A673 (cell line): ENCODE measurements around the gene KDF1. TPM values are rescaled to one million over a fixed set of nuclear protein-coding genes. Genes with fewer than 3 reads are reported as not detected.

Source experiments
- BruUV-seq: library from RNA; stranded (reverse); fragments of 400-500 nt; replicated peaks from 2 replicates; lab custom pipeline; 2021; lab: Mats Ljungman, UMichigan
- CTCF ChIA-PET: fragments of 300-600 bp; sonication (Branson Sonifier 250); formaldehyde crosslinking; loops from one replicate; lab custom pipeline; 2022; ENCODE audit warnings: antibody characterized with exemption; lab: Charles Lee
- POLR2A ChIA-PET: fragments of 300-600 bp; sonication (Branson Sonifier 250); formaldehyde crosslinking; loops from one replicate; lab custom pipeline; 2022; ENCODE audit warnings: antibody characterized with exemption; ENCODE audit not compliant: low non-redundant PET; lab: Charles Lee
- DNase-seq: peaks from one replicate; pipeline ENCODE4 v3.0.0-alpha.2; 2015; ENCODE audit warnings: low spot score
- H3K27ac ChIP-seq: fragments of 200-600 bp; sonication (generic); 2 replicates; pipeline ENCODE4 v1.5.1; 2016; ENCODE audit warnings: mixed run types, low read depth, mild to moderate bottlenecking, mixed read lengths, antibody characterized with exemption, low read length; ENCODE audit not compliant: poor library complexity, severe bottlenecking
- H3K27me3 ChIP-seq: fragments of 200-600 bp; sonication (generic); replicated peaks from 2 replicates; pipeline ENCODE4 v1.6.1; 2017; ENCODE audit warnings: mixed run types, low read depth, mild to moderate bottlenecking, mixed read lengths, antibody characterized with exemption, low read length; ENCODE audit not compliant: insufficient read depth, poor library complexity
- H3K36me3 ChIP-seq: fragments of 200-600 bp; sonication (generic); 2 replicates; pipeline ENCODE4 v1.6.1; 2016; ENCODE audit warnings: mixed run types, mild to moderate bottlenecking, mixed read lengths, antibody characterized with exemption, low read length; ENCODE audit not compliant: insufficient read depth, poor library complexity, severe bottlenecking
- H3K4me1 ChIP-seq: fragments of 200-600 bp; sonication (generic); 2 replicates; pipeline ENCODE4 v1.6.1; 2017; ENCODE audit warnings: mixed run types, mild to moderate bottlenecking, mixed read lengths, antibody characterized with exemption, low read length; ENCODE audit not compliant: insufficient read depth, poor library complexity, severe bottlenecking
- H3K4me3 ChIP-seq: fragments of 200-600 bp; sonication (generic); 2 replicates; pipeline ENCODE4 v1.5.1; 2016; ENCODE audit warnings: low read depth, mixed run types, mild to moderate bottlenecking, mixed read lengths, low read length; ENCODE audit not compliant: poor library complexity, severe bottlenecking
- H3K9me3 ChIP-seq: fragments of 200-600 bp; sonication (generic); 2 replicates; pipeline ENCODE4 v1.6.1; 2016; ENCODE audit warnings: mixed run types, low read depth, mild to moderate bottlenecking, mixed read lengths, antibody characterized with exemption, low read length; ENCODE audit not compliant: poor library complexity, severe bottlenecking
- EZH2 ChIP-seq: fragments of 200-600 bp; sonication (generic); IDR thresholded peaks from 2 replicates; pipeline ENCODE4 v1.6.1; 2017; ENCODE audit warnings: borderline replicate concordance, low read depth, mild to moderate bottlenecking, mixed read lengths, antibody characterized with exemption, low read length; ENCODE audit not compliant: poor library complexity, severe bottlenecking
- intact Hi-C: fragments of 100-400 bp; cut with micrococcal nuclease; formaldehyde crosslinking; loops from one replicate; pipeline ENCODE4 v1.10.0; 2022; ENCODE audit not compliant: unreplicated experiment
- total RNA-seq: library from RNA; stranded (reverse); gene quantifications from 2 replicates; pipeline ENCODE4 v1.2.3, GENCODE V29; 2021
- TF ChIP-seq, protein P1 (sequence below): fragments of 300-800, 200-600 bp; sonication (generic); conservative IDR thresholded peaks from 2 replicates; pipeline ENCODE4 v1.5.1; 2017; ENCODE audit warnings: low read depth, mild to moderate bottlenecking, antibody characterized with exemption, low read length, moderate library complexity, mixed read lengths

KDF1 gene
- total RNA-seq, 1 experiment from 2014 or later, result not detected

DNA sequence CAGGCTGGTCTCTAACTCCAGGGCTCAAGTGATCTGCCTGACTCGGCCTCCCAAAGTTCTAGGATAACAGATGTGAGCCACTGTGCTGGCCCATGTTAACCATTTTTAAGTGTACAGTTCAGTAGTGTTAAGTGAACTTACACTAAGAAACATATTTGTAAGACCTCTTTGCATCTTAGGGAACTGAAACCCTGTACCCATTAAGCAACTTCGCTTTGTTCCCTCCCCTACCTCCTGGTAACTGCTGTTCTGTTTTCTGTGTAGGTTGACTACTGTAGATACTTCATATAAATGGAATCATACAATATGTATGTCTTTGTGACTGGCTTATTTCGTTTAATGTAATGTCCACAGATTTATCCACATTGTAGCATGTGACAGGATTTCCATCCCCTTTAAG lies 27.7 kb downstream of the KDF1 start:
- DNase-seq, result no peak
- TF ChIP-seq, protein P1, sequence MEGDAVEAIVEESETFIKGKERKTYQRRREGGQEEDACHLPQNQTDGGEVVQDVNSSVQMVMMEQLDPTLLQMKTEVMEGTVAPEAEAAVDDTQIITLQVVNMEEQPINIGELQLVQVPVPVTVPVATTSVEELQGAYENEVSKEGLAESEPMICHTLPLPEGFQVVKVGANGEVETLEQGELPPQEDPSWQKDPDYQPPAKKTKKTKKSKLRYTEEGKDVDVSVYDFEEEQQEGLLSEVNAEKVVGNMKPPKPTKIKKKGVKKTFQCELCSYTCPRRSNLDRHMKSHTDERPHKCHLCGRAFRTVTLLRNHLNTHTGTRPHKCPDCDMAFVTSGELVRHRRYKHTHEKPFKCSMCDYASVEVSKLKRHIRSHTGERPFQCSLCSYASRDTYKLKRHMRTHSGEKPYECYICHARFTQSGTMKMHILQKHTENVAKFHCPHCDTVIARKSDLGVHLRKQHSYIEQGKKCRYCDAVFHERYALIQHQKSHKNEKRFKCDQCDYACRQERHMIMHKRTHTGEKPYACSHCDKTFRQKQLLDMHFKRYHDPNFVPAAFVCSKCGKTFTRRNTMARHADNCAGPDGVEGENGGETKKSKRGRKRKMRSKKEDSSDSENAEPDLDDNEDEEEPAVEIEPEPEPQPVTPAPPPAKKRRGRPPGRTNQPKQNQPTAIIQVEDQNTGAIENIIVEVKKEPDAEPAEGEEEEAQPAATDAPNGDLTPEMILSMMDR, result no peak
- no peak for TF ChIP-seq EZH2
- H3K27me3 ChIP-seq, result no peaks in the 10 kb centered on the region
- no peak overlapping the region for H3K4me3 ChIP-seq
- H3K9me3 ChIP-seq, result no peaks in the 10 kb centered on the region
- no TSS peak for BruUV-seq
- no peaks in the 10 kb centered on the region for H3K4me1 ChIP-seq
- intact Hi-C loops, result no loop called here
- POLR2A ChIA-PET, result no interaction called here
- CTCF ChIA-PET, result no interaction called here
- H3K36me3 ChIP-seq, result peaks cover 37% of the 10 kb centered on the region
- H3K27ac ChIP-seq, result no peak overlapping the region

DNA sequence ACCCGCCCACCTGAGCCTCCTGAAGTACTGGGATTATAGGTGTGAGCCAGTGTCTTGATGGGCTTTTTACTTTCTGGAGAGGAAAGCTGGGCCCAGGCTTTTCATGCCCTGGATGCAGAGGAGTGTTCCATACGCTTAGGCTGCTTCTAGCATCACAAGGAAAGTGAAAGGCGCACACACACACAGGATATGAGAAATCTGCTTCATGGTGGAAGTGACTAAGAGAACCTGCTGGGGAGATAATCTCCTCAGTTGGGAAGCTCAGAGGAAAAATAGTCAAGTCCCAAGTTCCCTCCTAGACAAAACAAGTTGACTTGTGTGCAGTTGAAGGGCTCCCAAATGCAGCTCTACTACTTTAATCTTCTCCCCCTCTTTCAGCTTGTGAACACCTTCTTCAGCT lies 36.6 kb downstream of the KDF1 start:
- CTCF ChIA-PET, result no interaction called here

DNA sequence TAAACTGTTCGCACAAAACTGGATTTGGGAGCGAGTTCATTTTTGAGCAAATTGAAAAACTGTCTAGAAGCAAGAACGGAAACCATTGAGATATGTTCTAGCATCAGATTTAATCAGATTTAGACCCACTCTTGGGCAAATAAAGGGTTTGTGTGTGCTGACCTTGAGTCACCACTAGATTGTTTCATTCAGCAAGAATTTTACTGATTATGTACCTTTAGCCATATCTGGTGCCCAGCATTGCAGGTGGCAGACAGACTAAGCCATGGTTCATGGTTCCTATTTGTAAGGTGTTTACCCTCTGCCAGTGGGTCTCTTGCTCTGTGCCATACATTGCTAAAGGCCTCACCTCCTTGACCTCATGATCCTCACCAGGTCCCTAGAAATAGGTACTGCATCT lies 37.4 kb downstream of the KDF1 start:
- peaks cover 11% of the 10 kb centered on the region for H3K4me1 ChIP-seq
- H3K36me3 ChIP-seq, result peaks cover 36% of the 10 kb centered on the region
- no peaks in the 10 kb centered on the region for H3K27me3 ChIP-seq
- no peaks in the 10 kb centered on the region for H3K9me3 ChIP-seq
- no peak for DNase-seq
- TF ChIP-seq, protein P1, result no peak
- TF ChIP-seq EZH2, result no peak
- ChIA-PET POLR2A (no interaction called here), CTCF (no interaction called here)
- peak overlapping the region; percentile 83 for H3K4me3 ChIP-seq
- no TSS peak for BruUV-seq
- intact Hi-C loops, result no loop called here
- H3K27ac ChIP-seq, result peak overlapping the region; percentile 31

More for the DNA sequence above, 36.6 kb downstream of the KDF1 start:
- TF ChIP-seq, protein P1, result no peak
- no peak for TF ChIP-seq EZH2
- H3K27me3 ChIP-seq, result no peaks in the 10 kb centered on the region
- H3K4me3 ChIP-seq, result no peak overlapping the region
- no peaks in the 10 kb centered on the region for H3K9me3 ChIP-seq
- no peak overlapping the region for H3K27ac ChIP-seq
- H3K4me1 ChIP-seq, result peaks cover 11% of the 10 kb centered on the region
- BruUV-seq, result no TSS peak
- POLR2A ChIA-PET, result no interaction called here
- intact Hi-C loops, result no loop called here
- H3K36me3 ChIP-seq, result peaks cover 44% of the 10 kb centered on the region
- peak; percentile 46 for DNase-seq
